ENCODE measurements around the gene GALNTL6.
A peak's percentile ranks its signal among the peaks of the same experiment; 100 is the strongest.
"Not testable (repeated sequence)": the region's sequence is repeated elsewhere in the genome, so short reads cannot be mapped to it uniquely, and the experiment has no call there.

The GALNTL6 gene

DNA sequence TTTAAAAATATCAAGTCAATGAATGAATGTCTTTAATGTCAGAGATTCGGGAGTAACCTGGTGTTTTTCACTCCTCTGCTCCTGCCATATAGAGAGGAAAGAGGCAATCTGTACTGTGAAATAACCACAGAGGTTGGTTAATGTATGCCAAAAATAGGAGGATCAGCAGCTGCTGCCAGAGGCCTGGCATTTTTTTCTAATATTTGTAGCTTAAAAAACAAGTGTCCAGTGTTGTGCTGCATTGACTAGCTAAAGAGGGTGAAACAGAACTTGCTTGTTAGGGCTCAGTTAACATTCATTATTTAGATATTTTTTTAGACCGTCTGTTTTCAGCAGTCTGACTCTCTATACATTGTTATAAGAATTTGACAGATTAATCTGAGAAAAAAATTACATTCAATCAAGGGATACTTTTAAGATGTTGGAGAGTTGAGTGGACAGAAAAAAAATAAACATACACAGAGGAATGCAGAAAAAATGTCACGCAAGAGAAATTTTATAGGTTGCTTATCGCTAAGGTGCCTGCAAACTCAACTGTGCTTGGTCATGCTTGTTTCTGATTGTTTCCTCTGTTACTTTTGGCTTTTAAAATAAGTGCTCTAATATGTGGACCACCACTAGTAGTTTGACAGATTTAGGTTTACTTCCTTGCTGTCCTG, 963.1 kb downstream of the GALNTL6 start:
- no peak for DNase-seq

DNA sequence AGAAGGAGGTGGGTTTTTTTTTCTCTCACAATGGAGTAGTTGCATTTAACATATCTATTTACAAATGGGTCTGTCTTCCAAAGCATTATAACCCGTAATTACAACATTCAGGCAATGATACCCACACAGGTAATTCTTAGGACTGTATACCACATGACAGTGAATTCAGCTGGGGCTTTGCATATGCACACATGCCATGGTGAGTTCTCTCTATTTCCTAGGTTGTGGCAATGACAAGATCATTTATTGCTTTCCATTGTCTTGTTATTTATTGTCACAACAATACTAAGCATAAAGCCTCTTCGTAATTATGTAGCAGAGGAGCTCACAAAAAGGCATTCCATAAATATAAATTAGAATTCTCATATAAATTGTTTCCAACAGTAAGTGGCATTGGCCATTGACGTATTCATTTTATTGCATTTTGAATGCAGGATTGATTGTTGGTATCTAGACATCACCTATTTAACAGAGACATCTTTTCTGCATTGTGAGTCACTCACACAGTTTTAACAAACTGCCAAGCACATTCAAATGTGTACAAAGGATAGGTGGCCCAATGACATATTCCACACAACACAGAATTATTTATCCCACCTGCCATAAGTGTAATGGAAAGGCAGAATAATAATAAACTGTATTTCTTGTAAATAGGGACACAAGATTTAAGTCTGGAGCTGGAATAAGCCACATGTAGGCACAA, 964.7 kb downstream of the GALNTL6 start:
- no peak for DNase-seq

GRCh38 chr4:172778583-172778982, 965.4 kb downstream of the GALNTL6 start:
- DNase-seq: no peak

DNA sequence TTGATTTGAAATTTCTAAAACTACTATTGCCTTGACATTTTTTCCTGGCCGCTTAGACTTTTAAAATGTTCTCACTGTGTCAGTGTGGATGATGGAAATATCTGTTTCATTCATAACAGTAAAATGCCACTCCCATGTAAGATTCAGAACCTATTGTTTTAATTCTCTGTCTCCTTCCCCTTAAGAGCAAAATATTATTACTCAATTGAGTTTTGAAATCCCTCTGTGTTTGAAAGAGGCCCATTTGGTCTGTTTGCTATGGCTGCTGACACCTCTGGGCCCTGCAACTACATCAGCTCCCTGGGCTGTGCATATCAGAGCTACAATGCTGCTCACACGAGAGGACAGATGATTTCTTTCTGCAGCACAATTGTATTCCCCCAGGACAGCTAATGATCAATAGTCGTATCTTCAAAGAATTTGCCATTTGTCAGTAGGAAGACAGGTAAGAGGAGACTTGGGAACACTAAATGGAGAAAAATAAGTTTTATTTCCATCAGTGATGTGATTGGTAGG, 967.4 kb downstream of the GALNTL6 start:
- no peak for DNase-seq

GRCh38 chr4:172785613-172786012, 972.4 kb downstream of the GALNTL6 start:
- DNase-seq: no peak

GRCh38 chr4:172786039-172786792, 973.0 kb downstream of the GALNTL6 start:
- DNase-seq: peak; percentile 11

GRCh38 chr4:172787111-172787510, 973.9 kb downstream of the GALNTL6 start:
- DNase-seq: peak; percentile 6

DNA sequence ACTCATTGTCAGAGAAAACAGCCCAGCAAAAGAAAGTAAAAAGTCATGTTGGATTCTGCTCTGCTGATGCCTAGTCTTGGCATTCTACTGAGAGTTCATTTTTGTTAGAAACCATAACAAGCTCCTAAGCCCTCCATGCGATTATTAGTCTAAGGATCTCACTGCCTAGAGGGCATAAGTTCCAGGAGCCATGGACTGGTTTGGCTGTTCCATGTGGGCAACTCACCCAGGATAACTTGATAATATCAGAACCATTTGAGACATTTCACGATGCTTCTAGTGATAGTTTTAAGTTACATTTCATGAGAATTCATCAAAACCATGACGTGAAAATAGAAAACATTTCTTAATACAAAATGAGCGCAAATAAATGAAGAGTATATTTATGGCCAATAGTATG, 978.6 kb downstream of the GALNTL6 start:
- DNase-seq: no peak

- no peak for DNase-seq
Measured at GRCh38 chr4:172793565-172794306, 980.5 kb downstream of the GALNTL6 start.

GRCh38 chr4:172794307-172794703, 981.1 kb downstream of the GALNTL6 start:
- no peak for DNase-seq

GRCh38 chr4:172797281-172797680, 984.1 kb downstream of the GALNTL6 start:
- DNase-seq: not testable (repeated sequence)

GRCh38 chr4:172802032-172802431, 988.8 kb downstream of the GALNTL6 start:
- no peak for DNase-seq

DNA sequence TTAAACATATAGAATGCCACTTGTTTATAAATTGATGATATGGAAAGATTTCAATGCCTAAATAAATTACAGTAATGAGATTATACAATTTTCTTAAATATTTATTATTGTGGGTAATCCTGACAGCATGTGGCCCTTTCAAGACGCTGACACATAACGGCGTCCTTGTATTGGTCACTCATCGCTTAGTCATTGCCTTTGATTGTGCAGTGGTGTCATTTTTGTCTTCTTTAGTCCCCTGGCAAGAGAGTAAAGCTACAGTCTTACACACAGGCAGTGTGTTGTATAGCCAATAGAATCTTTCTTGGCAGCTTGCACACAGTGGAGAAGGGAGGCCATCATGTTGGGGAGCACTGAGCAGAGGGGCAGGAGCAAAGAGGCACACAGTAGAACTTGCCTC, 993.6 kb downstream of the GALNTL6 start:
- DNase-seq: no peak

DNA sequence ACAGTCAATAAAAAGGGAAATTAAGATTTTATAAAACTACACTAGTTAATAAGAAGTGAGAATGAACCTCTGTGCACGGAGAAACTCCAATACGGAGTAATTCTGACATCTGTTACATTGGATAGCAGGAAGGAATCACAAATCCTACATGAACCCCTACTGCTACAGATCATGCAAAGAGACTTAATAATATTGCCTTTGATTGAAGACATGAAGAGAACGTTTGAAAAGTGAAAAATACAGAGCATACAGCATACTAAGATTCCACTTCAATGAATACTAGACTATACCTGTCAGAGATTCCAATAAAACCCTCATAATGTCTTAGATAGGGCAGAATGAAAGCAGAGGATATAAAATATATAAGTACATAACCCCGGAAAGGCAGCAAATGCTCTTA, 995.0 kb downstream of the GALNTL6 start:
- DNase-seq: no peak

DNA sequence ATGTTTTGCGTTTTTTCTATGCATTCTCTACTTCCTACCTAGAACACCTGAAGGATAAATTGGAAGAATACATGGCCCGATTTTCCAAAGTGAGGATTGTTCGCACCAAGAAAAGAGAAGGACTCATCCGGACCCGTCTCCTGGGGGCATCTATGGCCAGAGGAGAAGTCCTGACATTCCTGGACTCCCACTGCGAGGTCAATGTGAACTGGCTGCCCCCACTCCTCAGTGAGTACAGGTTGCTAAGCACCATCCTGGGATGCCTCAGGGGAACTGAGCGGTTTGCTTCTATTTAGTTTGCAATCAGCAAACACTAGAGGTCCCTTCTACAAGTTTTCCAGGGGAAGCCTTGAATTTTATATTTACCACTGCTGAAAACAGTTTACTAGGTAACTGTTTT, 996.1 kb downstream of the GALNTL6 start:
- DNase-seq: no peak

GRCh38 chr4:172813359-172813923, 1000.2 kb downstream of the GALNTL6 start:
- DNase-seq: no peak

DNA sequence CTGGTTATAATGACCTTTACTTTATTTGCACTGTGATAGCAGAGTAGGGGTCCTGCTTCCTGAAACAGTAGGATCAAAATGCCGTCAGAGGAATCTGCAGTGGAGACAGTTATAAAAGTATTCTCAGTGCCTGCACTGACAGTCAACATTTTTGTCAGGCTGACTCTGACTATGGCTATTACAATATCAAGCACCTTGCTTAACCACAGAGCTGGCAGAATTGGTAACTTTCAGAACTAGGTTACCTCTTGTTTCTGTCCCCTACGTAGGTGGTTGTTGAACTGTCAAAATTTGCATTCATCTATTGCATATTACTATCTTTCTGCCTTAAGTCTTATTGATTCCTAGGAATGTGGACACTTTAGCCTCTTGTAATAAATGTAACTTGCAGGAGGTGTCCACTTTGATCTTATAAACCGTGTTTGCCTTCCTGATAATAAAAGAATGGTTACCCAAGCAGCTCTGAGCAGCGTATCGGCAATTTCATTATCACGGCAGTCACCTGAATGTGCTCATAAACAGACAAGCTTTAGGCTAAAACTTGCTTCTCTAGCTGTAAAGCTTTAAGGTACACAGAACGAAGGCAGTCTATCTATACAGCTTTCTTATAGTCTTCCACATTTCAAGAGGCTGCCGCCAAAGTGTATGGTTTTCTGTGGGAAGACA, 1002.4 kb downstream of the GALNTL6 start:
- no peak for DNase-seq

- no peak for DNase-seq
Measured at GRCh38 chr4:172818901-172819300, 1005.7 kb downstream of the GALNTL6 start.

- no peak for DNase-seq
Measured at GRCh38 chr4:172819353-172819752, 1006.1 kb downstream of the GALNTL6 start.

DNA sequence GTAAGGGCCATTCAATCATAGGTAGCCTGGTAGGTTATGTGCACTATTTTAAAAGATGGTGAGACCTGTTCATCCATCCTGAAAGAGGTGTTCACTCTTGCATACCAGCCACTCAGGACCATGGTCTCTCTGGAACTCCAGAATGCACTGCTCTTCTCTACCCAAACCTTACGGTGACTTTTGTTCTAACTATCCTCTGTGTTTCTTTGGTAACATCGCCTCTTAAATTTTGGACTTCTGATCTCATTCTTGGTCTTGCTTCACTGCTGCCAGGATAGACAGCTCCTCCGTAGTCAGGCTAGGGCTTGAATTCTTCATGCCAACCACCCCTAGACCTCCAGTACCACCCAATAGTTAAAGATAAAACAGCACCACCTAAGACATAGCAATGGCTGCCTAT, 1009.1 kb downstream of the GALNTL6 start:
- DNase-seq: no peak

DNA sequence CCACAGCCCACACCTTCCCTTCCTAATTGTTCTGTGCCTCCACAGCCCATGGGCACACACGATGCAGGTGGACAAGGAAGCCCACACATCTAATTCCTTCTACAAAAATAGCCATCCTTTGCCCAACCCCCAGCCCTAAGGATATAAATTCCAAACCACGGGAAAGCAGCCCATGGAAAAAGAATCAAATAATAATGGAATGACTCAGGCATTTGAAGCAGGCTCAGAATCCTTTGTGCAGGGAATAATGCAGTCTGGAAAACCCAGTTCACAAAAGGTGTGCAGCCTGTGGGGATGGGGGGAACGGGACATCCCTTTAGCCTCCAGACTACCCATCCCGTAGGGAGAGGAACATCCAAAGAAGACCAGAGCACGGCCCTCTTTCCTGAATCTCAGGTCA, 1013.1 kb downstream of the GALNTL6 start:
- no peak for DNase-seq

DNA sequence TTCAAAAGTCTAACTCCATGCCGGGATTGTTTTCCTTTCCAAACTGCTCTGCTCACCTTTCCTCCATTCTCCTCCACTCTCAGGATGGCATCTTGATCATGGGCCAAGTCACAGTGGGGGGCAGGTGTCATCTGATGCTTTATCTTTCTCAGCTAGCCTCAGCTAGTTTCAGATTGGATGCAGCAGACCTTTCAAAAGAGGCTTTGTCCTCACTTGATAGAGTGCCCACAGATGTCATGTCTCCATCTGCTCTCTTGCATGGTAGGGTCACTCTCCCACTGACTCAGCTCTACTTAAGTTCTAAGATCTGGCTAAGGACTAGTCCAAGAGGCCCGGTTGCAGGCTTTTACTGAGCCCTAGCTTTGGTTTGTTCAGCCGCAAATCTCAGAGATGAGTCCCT, 1013.7 kb downstream of the GALNTL6 start:
- DNase-seq: no peak

Data from hematopoietic multipotent progenitor cell treated with erythropoietin and hydrocortisone succinate and interleukin-3 and kit ligand, for 8 days (in vitro differentiated cells).